MM.1S (cell line): ENCODE data around the gene AMIGO2.
A peak's percentile ranks its signal among the peaks of the same experiment; 100 is the strongest.

ENCODE experiments used
- DNase-seq: peaks from one replicate; pipeline ENCODE4 v3.0.0-alpha.2; 2015
- H2AFZ ChIP-seq: fragments of 300-600 bp; sonication (generic); 2 replicates; pipeline ENCODE4 v1.6.0; 2016; ENCODE audit warnings: antibody characterized with exemption, low read length
- H3F3A ChIP-seq: fragments of 300-600 bp; sonication (generic); 2 replicates; pipeline ENCODE4 v1.6.1; 2016; ENCODE audit warnings: mild to moderate bottlenecking, antibody characterized with exemption, low read length, moderate library complexity, mixed read lengths; ENCODE audit not compliant: insufficient read depth
- H3K27ac ChIP-seq: fragments of 300-600 bp; sonication (generic); 2 replicates; pipeline ENCODE4 v1.5.1; 2016; ENCODE audit warnings: mild to moderate bottlenecking, low read length
- H3K27me3 ChIP-seq: fragments of 300-600 bp; sonication (generic); replicated peaks from 2 replicates; pipeline ENCODE4 v1.6.0; 2016; ENCODE audit warnings: low read length; ENCODE audit not compliant: insufficient read depth
- H3K36me3 ChIP-seq: fragments of 300-600 bp; sonication (generic); replicated peaks from 2 replicates; pipeline ENCODE4 v1.6.1; 2016; ENCODE audit warnings: mild to moderate bottlenecking, low read length, mixed read lengths; ENCODE audit not compliant: insufficient read depth
- H3K4me1 ChIP-seq: fragments of 300-600 bp; sonication (generic); 2 replicates; pipeline ENCODE4 v1.6.1; 2016; ENCODE audit warnings: low read length, mixed read lengths
- H3K4me2 ChIP-seq: fragments of 300-600 bp; sonication (generic); 2 replicates; pipeline ENCODE4 v1.6.0; 2016; ENCODE audit warnings: low read depth, low read length
- H3K4me3 ChIP-seq: fragments of 300-600 bp; sonication (generic); 2 replicates; pipeline ENCODE4 v1.5.1; 2016; ENCODE audit warnings: low read length, mixed read lengths
- H3K79me2 ChIP-seq: fragments of 300-600 bp; sonication (generic); 2 replicates; pipeline ENCODE4 v1.6.1; 2016; ENCODE audit warnings: mixed run types, low read length, mixed read lengths
- H3K9ac ChIP-seq: fragments of 300-600 bp; sonication (generic); 2 replicates; pipeline ENCODE4 v1.6.1; 2016; ENCODE audit warnings: low read length, mixed read lengths
- H3K9me2 ChIP-seq: fragments of 300-600 bp; sonication (generic); replicated peaks from 2 replicates; pipeline ENCODE4 v1.6.1; 2016; ENCODE audit warnings: mild to moderate bottlenecking, low read length, mixed read lengths; ENCODE audit not compliant: insufficient read depth
- H3K9me3 ChIP-seq: fragments of 300-600 bp; sonication (generic); replicated peaks from 2 replicates; pipeline ENCODE4 v1.6.1; 2016; ENCODE audit warnings: mild to moderate bottlenecking, low read length, mixed read lengths; ENCODE audit not compliant: insufficient read depth
- H4K20me1 ChIP-seq: fragments of 300-600 bp; sonication (generic); 2 replicates; pipeline ENCODE4 v1.6.1; 2016; ENCODE audit warnings: mild to moderate bottlenecking, low read length, moderate library complexity, mixed read lengths; ENCODE audit not compliant: insufficient read depth
- EZH2 ChIP-seq: fragments of 300-600 bp; sonication (generic); optimal IDR thresholded peaks from 2 replicates; pipeline ENCODE3; 2017; ENCODE audit warnings: low read depth, mild to moderate bottlenecking, antibody characterized with exemption, low read length, mixed read lengths
- EZH2phosphoT487 ChIP-seq: fragments of 300-600 bp; sonication (generic); IDR thresholded peaks from 2 replicates; pipeline ENCODE4 v1.6.1; 2018; ENCODE audit warnings: antibody characterized with exemption, low read length
- TF ChIP-seq, protein P1 (sequence below): fragments of 300-600 bp; sonication (generic); IDR thresholded peaks from 2 replicates; pipeline ENCODE4 v1.5.1; 2016; ENCODE audit warnings: antibody characterized with exemption, low read length, mixed read lengths

AMIGO2 gene

DNA sequence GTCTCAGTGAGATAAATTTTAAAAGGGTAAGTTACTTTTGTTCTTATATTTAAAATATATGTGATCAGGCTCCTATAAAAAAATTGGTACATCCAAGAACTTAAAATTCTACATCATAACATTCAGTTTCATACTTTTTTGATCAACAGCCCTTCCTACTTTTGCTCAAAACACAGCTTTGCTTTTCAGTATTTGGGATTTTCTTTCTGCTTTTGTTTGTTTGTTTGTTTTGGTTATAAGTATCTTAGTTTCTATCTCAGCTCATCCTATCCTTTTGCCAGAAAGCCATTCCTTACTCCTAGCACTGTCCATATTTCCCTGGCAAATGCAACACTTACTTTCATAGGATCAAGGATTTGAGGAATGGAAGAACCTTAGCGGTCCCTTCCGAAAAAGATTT lies 5.0 kb downstream of the AMIGO2 start:
- Histone ChIP-seq H3K9me2 (no peaks in the 10 kb centered on the region), H4K20me1 (no peaks in the 10 kb centered on the region), H3F3A (no peaks in the 10 kb centered on the region), H2AFZ (no peak overlapping the region), H3K4me3 (no peak overlapping the region), H3K4me2 (no peak overlapping the region), H3K36me3 (no peaks in the 10 kb centered on the region), H3K27me3 (no peaks in the 10 kb centered on the region; the same call in 1 of the 2 replicates), H3K27ac (no peak overlapping the region), H3K9me3 (no peaks in the 10 kb centered on the region), H3K9ac (no peak overlapping the region), H3K4me1 (no peaks in the 10 kb centered on the region), H3K79me2 (no peaks in the 10 kb centered on the region)
- TF ChIP-seq EZH2phosphoT487 (no peak), EZH2 (no peak)
- TF ChIP-seq, protein P1, sequence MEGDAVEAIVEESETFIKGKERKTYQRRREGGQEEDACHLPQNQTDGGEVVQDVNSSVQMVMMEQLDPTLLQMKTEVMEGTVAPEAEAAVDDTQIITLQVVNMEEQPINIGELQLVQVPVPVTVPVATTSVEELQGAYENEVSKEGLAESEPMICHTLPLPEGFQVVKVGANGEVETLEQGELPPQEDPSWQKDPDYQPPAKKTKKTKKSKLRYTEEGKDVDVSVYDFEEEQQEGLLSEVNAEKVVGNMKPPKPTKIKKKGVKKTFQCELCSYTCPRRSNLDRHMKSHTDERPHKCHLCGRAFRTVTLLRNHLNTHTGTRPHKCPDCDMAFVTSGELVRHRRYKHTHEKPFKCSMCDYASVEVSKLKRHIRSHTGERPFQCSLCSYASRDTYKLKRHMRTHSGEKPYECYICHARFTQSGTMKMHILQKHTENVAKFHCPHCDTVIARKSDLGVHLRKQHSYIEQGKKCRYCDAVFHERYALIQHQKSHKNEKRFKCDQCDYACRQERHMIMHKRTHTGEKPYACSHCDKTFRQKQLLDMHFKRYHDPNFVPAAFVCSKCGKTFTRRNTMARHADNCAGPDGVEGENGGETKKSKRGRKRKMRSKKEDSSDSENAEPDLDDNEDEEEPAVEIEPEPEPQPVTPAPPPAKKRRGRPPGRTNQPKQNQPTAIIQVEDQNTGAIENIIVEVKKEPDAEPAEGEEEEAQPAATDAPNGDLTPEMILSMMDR, result no peak
- DNase-seq, result no peak

DNA sequence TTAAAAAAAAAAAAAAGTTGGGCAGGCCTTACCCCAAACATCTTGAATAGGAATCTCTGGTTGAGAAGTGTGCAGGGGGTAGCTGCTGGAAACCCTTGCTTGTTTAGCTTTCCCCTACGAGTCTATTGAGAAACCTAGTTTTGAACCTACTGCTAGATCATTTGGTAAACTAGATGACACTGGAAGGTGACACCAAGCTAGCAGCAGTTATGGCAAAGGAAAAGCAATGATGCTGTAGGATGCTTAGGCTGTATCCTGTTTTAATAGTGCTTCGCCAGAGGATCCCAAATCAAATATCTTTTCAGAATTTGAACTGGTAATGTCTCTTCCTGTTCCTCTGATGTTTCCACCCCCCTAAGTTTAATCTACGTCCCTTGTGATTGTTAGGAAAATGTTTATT lies 5.8 kb downstream of the AMIGO2 start:
- Histone ChIP-seq H3K79me2 (no peaks in the 10 kb centered on the region), H3K4me3 (no peak overlapping the region), H3K36me3 (no peaks in the 10 kb centered on the region), H4K20me1 (no peaks in the 10 kb centered on the region), H3K27ac (no peak overlapping the region), H3K27me3 (no peaks in the 10 kb centered on the region; the same call in 1 of the 2 replicates), H3K4me2 (no peak overlapping the region), H3K9ac (no peak overlapping the region), H3K4me1 (no peaks in the 10 kb centered on the region), H3F3A (no peaks in the 10 kb centered on the region), H2AFZ (no peak overlapping the region), H3K9me2 (no peaks in the 10 kb centered on the region), H3K9me3 (no peaks in the 10 kb centered on the region)
- no peak for DNase-seq
- TF ChIP-seq EZH2, result no peak

DNA sequence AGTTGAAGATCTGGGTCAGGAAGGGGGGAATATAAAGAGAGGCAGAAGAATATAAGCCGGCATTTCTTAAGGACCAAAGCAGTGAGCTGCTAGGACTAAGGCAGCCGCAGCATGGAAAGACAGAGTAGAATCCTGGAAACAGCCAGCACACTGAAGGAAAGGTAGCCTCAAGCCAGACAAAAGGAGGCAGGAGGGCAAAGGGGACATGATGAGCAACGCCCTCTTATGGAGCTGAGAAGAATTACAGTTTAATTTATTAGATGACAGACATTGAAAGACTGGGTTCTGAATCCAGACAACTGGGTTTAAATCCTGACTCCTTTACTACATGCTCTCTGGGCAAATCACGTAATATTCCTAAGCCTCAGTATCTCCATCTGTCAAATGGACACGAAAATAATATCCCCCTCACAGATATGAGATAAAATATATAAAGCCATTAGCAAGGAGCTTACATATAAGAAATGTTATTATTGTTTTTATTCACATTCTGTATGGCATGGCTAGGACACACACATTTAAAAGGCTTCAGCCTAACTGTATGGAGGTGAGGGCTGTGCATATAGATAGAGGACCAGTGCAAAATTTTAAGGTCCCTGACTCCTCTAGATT lies 8.4 kb downstream of the AMIGO2 start:
- no peak overlapping the region for H2AFZ ChIP-seq
- H4K20me1 ChIP-seq, result no peaks in the 10 kb centered on the region
- TF ChIP-seq, protein P1, result peak; percentile 46
- TF ChIP-seq EZH2 (no peak), EZH2phosphoT487 (no peak)
- no peaks in the 10 kb centered on the region for H3K9me2 ChIP-seq
- no peaks in the 10 kb centered on the region for H3F3A ChIP-seq
- H3K27ac ChIP-seq, result no peak overlapping the region
- H3K4me3 ChIP-seq, result no peak overlapping the region
- H3K4me2 ChIP-seq, result no peak overlapping the region
- H3K79me2 ChIP-seq, result no peaks in the 10 kb centered on the region
- no peaks in the 10 kb centered on the region for H3K27me3 ChIP-seq
- peak; percentile 29 for DNase-seq
- no peaks in the 10 kb centered on the region for H3K9me3 ChIP-seq
- no peak overlapping the region for H3K9ac ChIP-seq
- no peaks in the 10 kb centered on the region for H3K4me1 ChIP-seq
- no peaks in the 10 kb centered on the region for H3K36me3 ChIP-seq

DNA sequence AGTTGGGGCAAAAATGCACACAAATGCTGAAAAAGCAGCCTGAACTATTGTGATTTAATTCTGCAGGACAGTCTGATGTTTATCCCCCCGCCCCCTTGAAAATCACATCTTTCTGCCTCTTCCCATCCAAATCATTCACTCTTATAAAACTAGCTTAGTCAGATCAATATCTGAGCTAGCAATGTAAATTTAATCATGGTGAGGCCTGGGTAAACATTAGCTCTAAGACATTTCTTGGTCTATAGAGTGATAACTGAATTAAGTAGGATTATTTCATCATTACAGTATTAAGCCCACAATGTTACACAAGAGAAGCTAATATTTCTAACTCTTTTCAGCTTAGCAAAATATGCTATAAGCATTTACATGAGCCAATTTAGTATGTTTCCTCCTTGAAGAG lies 9.4 kb downstream of the AMIGO2 start:
- Histone ChIP-seq H2AFZ (no peak overlapping the region), H3K9me3 (no peaks in the 10 kb centered on the region), H3K27me3 (no peaks in the 10 kb centered on the region), H3K9ac (no peak overlapping the region), H3K4me2 (no peak overlapping the region), H3K79me2 (no peaks in the 10 kb centered on the region), H3F3A (no peaks in the 10 kb centered on the region), H3K4me3 (no peak overlapping the region), H3K9me2 (no peaks in the 10 kb centered on the region), H4K20me1 (no peaks in the 10 kb centered on the region), H3K4me1 (no peaks in the 10 kb centered on the region), H3K36me3 (no peaks in the 10 kb centered on the region), H3K27ac (no peak overlapping the region)
- DNase-seq, result no peak
- TF ChIP-seq, protein P1, result no peak
- no peak for TF ChIP-seq EZH2
- no peak for TF ChIP-seq EZH2phosphoT487
